Cortex of kidney (tissue), 1 donor: Measurements from ENCODE around the gene PLCB2.

ENCODE experiments used
- DNase-seq: peaks from one replicate; lab custom pipeline; 2025; lab: John Stamatoyannopoulos, UW

PLCB2 gene

DNA sequence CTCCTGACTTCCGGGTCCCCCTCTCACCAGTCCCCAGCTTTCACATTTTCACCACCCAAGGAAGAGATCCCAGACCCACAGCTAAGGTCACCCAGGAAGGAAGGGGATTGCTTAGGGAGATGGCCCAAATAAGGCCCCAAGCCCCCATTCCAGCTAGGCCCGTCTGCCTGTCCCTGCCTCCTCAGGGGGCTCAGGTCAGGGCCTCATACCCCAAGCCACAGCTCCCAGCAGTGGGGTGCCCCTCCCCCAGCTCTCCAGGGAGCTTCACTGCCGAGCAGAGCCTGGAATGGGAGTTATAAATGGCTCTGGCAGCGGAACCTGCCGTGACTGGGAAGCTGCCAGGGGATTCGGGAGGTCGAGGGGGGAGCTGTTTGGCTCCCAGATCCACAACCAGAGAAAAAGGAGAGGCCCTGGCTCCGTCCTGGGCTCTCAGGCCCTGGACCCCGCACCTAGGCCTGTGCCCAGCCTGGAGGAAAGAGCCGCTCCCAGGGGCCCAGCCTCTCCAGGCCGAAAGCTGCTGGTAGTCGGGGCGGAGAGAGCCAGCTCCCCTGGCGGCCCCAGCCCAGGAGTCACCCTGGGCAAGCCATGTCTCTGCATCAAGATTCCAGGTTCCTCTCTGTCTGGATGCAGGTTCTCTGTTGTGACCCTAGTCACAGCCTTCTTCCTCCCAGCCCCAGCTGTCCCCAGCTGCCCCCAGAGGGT, 32.5 kb upstream of the PLCB2 start:
- no peak for DNase-seq

DNA sequence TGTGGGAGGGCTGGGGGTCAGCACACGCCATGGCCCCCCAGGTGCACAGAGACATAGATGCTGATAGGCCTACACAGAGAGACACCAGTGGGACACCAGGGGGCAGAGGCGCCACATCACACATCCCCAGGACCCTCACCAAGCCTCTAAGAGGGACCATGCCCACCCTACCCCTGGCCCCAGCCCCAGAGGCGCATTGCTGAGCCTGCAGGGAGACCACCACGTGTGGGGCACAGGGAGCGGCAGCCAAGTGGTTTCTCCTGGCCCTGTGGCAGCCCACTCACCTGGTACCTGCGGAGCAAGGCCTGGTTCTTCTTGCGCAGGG, 31.8 kb upstream of the PLCB2 start:
- DNase-seq, result no peak

DNA sequence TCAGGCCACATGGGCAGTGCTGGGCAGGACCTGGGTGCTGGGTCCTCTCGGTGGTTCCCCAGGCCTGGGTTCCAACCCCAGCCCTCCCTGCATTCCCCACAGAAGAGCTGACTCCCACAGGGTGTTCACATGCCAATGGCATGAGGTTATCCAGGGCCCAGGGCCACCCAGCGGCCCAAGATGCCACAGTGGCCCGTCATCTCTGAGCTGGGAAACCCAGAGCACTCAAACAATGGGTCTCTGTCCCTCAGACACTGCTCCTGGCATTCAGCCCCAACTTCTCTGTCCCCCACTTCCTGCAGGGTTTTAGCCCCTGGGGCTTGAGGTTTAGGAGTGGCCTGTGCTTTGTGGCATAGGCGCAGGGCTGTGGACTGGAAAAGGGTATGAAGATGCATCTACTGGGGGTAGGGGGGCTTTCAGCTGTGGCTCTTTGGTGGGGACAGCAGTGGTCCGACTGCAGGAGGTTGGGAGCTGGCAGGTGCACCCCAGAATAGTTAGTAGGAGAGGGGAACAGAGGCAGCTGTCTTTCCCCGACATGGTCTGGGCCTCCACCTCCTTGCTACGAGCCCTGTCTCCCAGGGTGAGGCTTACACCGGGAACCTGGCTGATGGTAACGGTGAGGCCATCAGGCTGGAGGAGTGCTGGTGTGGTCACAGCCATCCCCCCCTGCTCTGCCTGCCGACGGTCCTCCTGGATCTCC, 31.3 kb upstream of the PLCB2 start:
- no peak for DNase-seq

DNA sequence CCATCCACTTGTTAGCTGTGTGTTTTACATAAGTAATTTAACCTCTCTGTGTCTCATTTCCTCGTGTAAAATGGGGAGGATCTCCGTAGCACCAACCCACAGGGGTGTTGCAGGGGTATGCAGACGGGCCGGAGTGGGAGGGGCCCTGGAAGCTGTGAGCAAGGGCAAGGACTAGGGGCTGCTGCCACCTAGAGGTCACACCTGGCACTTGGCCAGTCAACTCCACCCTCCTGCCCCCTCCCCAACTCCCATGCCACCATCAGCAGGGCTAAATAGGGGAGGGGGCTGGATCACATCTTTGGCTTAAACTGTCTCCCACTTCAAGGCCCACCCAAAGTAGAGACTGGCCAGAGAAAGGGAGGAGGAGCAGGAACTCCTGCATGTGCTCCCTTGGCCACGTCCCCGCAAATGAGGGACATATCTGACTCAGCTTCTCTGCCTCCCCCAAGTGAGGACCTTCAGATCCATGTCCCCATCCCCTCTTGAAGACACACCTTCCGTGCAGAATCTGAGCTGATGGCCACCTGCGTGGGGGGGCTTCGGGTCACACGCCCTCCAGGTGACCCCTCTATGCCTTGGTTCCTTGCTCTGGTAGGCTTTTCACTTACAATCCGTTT, 30.4 kb upstream of the PLCB2 start:
- no peak for DNase-seq

DNA sequence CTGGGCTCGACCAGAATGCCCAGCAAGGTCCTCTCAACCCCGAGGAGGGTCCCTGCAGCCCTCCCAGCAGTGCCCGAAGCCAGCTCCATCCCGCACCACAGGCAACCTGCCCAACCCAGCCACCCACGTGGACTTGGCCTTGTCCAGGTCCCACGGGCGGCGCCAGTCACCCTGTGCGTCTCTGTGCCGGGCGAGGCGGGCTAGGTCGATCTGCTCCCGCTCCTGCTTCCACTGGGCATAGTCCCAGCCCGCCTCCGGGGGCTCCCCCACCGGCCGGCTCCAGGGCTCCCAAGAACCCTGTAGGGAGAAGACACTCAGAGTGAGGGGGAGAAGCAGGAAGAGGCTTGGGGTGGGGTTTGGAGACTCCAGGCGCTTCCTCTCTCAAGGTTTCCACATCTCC, 29.9 kb upstream of the PLCB2 start:
- no peak for DNase-seq

DNA sequence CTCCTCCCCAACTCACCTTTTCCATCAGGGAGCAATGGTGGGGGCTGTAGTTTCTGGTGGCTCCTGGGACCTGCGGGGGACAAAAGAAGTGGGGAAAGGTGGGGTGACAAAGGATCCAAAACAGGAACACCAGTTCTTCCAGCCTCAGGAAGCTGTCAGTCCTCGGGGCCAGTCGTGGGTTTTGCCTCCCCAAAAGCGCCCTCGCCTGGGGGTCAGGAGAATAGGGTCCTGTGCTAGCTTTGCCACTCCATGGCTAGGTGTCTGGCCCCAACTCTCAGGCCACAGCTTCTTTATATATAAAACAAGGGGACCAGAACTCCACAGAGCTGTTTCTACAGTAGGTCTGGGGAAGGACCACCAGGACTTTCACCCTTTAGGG, 29.0 kb upstream of the PLCB2 start:
- no peak for DNase-seq

DNA sequence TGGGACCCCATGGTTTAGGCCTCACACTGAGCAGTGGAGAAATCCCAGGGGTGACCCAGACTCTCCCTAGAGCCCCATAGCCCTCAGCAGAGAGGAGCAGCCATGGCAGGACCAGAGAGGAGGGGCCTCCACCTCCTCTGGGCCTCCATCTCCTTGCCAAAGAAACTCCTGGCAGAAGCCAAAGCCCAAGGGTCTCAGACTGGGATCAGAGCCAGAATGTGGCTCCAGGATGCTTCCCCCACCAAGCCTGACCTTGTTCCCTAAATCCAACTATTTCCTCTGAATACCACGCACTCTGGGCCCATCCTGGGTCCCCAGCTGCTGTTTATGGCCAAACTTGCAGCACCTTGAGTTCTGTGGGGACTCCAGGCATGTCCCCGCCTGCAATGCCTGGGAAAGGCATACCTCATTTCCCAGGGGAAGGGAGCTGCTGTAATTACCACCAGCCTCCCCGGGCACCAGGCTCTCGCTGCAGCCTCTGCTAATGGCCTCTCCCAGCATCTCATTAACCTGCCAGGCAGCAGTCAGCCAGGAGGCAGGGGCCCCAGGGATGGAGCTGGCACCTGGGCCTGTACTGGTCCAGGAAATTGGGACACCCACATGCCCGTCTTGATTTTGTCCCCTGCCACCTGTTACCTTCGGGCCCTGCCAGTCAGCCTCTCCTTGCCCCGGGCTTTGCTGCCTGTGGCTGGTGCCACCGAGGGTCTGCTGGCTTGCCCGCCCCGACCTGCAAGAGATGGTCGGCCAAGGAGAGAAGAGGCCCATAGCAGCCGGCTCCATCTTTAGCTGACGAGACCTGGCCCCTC, 28.4 kb upstream of the PLCB2 start:
- DNase-seq, result no peak

DNA sequence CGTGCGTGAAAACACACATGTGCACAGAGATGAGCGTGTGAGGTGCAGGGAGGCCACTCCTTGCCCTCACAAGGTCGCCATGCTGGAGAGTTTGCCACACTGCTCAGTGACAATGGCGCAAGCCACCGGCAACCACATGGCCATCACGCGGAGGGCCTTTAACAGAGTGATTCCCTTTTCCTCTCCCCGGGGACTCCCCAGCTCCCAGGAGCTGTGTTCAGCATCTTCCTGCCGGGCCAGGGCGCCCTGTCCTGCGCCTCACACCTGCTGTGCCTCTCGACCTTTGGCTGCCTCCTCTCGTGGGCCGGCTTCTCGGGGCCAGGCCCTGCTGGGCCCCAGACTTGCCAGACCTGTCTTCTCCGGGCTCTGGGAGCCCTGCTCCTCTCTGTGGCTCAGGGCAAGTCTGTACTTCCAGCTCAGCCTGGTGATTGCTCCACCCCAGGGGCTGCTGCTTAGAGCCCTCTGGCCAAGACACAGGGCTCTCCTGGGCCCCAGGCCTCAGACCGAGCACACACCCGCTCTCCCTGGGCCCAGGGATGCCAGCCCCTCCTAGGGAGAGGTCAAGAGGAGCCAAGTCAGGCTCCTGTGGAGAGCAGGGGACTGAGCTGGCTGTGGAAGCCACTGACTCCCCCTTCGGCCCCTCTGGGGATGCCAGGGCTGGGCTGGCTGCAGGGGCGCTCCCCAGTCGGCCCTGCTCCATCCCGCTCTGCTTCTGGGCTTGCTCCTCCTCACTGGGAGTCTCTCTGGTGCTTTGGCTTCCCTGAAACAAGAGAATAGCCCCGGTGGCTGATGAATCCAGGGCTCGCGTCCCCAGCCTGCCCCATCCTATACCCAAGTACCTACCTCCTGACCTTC, 27.4 kb upstream of the PLCB2 start:
- no peak for DNase-seq

DNA sequence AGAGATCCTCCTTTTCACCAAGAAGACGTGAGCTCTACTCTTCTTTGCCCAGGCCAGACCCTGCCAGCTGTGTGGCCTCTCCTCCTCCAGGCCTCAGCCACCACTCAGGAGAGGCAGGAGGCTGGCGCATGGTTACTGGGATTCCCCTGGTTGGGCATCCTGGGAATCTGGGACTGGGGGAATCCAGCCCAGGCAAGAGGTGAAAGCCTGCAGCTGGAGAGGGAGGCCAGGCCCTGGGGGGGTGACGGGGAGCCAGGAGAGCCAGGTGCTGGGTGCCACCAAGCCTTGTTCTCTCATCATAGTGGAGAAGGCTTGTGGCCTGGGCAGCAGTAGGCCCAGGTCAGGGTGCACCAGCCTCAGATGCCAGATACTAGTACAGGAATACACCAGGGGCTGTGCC, 26.8 kb upstream of the PLCB2 start:
- DNase-seq, result no peak

DNA sequence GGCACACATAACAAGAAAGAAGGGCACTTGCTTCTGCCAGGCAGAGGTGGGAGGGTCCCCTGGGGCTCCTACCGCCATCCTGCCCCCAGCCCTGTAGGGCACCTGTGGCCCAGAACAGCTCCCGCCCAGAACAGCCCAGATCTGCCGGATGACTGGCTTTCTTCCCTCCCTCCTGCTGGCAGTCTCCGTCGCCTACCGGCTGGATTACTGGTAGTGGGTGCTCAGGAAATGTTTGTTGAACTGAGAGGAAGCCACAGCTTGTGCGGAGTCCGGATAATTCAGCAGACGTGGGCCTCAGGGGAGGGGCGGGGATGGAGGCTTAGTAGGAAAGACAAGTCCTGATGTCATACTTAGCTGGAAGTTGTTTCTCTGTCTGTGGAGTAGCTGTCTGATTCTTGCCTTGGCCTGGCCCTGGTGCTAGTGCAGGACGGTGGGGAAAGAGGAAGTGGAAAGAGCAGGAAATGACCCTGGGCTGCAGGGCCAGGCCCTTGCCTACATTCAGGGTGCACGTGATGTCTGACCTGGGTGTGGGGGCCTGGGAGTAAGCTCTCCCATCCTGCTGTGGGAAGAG, 26.3 kb upstream of the PLCB2 start:
- DNase-seq, result no peak

DNA sequence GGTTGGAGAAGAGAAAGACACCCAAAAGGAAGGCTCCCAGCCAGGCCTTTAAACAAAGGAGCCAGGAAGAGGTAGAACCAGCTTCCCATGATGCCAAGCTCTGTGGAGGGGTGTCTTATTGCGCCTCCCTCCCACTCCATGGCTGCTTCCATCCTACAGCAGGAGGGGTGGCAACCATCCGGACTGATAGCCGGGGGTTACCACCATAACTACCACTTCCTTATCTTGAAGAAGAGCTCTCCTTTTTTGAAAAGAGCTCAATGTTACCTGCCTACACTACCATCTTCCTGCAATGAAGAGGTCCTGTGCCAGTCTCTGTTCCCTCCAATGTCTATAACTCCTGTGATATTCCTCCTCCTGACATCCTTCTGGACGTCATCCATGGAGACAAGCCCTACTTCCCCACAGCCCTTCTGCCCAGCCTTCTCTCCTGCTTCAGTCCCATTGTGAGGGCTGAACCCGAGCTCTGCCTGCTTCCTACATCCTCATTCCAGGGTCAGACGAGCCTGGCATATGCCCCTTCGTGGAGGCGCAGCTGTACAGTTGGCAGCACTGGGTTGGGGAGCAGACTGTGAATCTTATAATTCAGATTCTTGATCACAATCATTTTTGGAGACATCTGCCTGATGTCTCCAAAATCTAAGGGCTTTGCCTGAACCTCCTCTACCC, 24.5 kb upstream of the PLCB2 start:
- no peak for DNase-seq

DNA sequence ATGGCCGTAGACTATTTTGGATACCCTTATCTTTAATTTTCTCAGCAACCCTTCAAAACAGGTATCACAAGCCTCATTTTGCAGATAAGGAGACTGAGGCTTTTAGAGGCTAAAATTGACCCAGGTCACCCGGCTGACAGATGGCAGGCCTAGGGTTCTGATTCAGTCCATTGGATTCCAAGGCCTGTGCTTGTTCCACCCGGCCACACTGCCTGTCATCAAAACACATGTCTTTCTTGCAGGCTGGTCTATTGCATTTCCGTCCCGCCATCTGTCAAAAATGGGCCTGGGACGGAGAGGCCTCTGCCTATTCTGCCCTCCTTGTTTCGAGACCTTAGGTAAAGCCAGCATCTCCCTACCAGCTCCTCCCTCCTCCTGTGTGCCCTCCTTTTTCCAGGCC, 23.9 kb upstream of the PLCB2 start:
- no peak for DNase-seq

DNA sequence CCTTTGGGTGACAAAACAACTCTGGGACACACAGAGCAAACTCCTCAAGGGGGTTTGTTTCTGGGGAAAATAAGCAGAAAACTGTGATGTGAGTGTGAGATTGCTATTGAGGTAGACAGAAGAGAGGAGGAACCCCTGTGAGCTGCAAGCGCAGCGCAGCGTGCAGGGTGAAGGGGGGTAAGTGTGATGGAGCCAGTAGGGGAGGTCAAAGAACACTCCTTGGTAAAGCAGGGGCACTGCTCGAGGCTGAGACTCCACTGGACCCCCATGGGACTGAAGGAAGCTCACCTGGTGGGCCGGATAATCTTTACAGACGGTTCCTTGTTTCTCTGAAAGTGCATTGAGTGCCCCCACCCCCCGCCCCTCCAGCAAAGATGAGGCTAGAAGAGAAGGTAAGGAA, 23.3 kb upstream of the PLCB2 start:
- DNase-seq, result no peak

DNA sequence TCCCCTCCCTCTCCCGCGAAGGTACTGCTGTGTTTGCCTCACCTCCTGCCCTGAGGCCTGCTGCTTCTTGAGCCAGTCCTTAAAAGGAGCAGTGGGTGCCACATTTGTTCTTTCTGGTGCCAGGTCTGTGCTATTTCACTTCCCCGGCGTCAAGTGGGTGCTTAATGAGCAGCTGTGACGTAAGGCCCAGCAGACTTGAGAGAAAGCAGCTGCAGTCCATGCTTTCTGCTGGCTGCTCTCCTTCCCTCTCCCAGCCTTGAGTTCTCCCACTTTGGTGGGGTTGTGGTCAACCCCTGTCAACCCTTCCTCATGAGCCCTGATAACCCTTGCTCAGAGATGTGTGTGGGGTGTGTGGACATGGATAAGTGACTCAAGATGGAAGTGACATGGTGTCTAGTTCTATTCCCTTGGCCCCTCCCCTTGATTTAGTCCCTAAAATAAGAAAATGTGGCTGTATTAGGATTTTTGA, 22.7 kb upstream of the PLCB2 start:
- no peak for DNase-seq

DNA sequence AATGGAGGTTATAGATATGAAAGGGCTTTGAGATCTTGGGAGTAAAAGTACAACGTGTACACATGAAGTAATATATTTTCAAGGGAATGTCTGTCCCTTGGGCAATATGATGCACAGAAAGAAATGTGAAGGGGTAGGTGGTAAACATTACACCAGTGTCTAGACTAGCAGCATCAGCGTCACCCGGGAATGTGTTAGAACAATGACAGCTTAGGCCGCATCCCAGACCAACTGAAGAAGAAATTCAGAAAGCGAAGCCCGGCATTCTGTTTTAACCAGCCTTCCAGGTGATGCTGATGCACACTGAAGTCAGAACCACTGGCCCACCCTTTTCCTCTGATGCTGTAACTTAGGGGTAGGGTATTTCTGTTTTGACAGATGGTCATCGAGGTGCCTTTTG, 22.1 kb upstream of the PLCB2 start:
- DNase-seq, result no peak

DNA sequence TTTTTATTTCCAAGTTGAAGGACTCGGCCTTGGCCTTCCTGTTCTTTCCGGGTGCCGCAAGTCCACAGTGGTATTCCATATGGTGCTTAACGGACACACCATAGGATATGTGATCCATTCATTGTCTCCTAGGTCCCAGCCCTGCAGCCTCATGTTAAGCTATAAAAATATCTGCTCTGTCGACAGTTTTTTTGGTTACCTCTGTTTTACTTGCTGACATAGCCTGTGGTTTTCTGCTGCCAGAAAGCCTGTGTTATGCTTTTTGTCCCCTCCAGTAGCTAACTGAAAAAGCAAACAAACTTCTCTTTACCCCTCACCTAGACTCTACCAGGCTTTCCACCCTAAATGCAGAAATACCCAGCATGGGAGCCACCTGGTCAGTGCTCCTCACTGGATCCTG, 21.0 kb upstream of the PLCB2 start:
- DNase-seq, result no peak

DNA sequence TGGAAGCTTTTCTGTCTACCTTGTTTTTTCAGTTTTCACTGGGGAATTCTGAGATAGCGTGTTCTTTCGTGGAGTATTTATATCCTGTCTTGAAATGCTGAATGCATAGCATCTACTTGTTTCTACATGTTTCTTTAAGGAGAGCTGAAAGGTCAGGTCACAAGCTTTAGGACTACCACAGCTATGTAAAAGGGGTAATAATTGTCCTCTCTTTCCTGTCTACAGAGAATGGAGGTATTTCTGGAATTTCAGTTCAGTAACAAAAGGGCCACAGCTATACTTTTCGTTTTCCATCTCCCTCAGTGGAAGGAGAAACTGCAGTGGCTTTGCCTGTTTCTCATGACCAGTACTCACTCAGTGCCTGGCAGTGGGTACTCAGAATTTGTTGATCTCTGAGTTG, 20.4 kb upstream of the PLCB2 start:
- DNase-seq, result no peak

DNA sequence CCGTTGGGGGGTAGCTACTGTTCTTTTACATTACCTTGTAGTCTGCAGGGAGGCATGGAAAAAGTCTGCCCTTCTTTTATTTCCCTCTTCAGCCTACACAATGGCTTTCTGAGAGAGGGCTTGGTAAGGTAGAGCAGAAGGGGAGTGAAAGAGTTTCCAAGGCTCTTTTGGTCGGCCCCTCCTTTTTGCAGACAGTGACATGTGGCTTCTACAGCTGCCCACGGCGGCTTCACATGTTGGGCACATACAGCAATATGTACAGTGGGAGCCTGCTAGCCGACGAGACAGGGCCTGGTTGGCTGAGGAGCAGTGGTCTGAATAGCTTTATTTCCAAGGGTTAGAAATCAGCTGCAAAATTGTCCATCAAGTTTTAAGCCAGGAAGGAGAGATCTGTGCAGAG, 19.7 kb upstream of the PLCB2 start:
- no peak for DNase-seq

DNA sequence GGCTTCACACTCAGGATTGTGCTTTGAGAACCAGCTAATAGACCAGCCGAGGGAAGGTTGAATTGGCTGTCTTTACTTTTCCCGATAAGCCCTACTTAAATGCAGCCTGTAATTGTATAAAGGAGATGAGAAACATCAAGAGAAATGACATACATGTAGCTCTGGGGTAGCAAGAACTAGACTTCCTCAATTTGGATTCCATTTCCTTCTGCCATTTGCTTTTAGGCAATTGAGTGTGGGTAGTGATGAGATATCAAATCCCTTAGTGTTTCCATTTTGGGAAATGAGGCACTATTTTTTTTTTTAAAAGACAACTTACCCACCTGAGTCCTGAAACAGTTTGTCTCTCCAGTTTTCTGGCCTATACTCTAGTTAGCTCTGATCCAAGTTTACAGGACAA, 18.0 kb upstream of the PLCB2 start:
- DNase-seq, result no peak

DNA sequence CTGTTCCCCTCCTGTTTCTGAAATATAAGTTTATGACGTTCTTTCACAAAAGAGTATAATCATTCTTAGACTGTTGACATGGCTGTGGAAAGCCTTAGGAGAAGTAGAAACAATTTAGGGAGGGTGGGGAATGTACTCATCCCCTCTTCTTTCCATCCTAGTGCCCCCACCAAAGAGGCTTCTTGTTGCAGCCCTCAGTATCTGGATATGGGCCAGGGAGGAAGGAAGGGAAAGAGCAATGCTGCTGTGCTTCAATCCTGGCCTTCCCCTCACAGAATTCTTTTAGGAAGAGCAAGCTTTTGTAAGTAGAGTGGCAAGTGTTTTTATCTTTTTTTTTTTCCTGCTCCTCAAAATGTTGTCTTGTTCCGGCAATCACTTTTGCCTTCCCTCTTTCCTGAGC, 17.5 kb upstream of the PLCB2 start:
- DNase-seq, result no peak
